HL-60 (cell line): Measurements from ENCODE around the gene LPIN1.

Source experiments
- DNase-seq, 2 experiments: peaks; one replicate each; pipeline ENCODE4 v3.0.0-alpha.2; 2010 to 2020; ENCODE audit warnings: low read depth in 1 of 2, low spot score in 1 of 2
- H3K27ac ChIP-seq: fragments of 250-450 bp; sonication (Bioruptor Pico); replicated peaks from 2 replicates; pipeline ENCODE4 v1.5.1; 2020; ENCODE audit warnings: mild to moderate bottlenecking, moderate library complexity
- H3K27me3 ChIP-seq: fragments of 250-450 bp; sonication (Bioruptor Pico); 2 replicates; pipeline ENCODE4 v1.5.1; 2021; ENCODE audit warnings: mild to moderate bottlenecking, moderate library complexity; ENCODE audit not compliant: insufficient read depth, poor library complexity, severe bottlenecking
- H3K4me3 ChIP-seq: replicated peaks from 2 replicates; pipeline ENCODE4 v1.5.1; 2011; ENCODE audit warnings: mild to moderate bottlenecking, control low read depth, low read length; ENCODE audit not compliant: insufficient read depth
- GABPA ChIP-seq: IDR thresholded peaks from 2 replicates; pipeline ENCODE4 v1.6.1; 2012; ENCODE audit warnings: low read depth
- POLR2AphosphoS5 ChIP-seq: IDR thresholded peaks from 2 replicates; pipeline ENCODE4 v1.6.1; 2012; ENCODE audit warnings: low read depth
- SPI1 ChIP-seq: IDR thresholded peaks from 2 replicates; pipeline ENCODE4 v1.6.1; 2012; ENCODE audit warnings: low read depth, mild to moderate bottlenecking, borderline replicate concordance
- TF ChIP-seq, protein P1 (sequence below): IDR thresholded peaks from one replicate; pipeline ENCODE4 v1.5.1; 2011; ENCODE audit warnings: low read length, control low read depth, inconsistent platforms; ENCODE audit not compliant: insufficient read depth
- TF ChIP-seq, protein P2 (sequence below): IDR thresholded peaks from 2 replicates; pipeline ENCODE4 v1.6.1; 2012; ENCODE audit warnings: low read depth; ENCODE audit not compliant: insufficient replicate concordance

LPIN1 gene

DNA sequence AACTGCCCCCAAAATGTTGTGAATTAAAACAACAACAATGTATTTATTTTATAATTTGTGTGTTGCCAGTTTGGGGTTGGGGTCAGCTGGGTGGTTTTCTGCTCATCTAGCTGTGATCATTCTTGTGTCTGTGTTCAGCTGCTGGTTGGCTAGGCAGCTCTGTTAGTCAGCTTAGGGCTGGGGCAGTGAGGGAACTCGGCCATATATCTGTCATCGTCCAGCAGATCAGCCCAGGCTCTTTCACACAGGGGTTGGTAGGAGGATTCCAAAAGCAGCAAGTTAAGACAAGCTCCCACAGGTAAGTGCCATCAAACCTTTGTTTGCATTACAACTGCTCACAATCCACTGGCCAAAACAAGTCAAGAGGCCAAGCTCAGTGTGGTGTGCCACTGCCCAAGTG is 121.5 kb downstream of the LPIN1 start:
- Histone ChIP-seq H3K27ac (no peak overlapping the region), H3K4me3 (no peak overlapping the region), H3K27me3 (no peaks in the 10 kb centered on the region)
- DNase-seq: no peak
- TF ChIP-seq SPI1 (no peak), POLR2AphosphoS5 (no peak), GABPA (no peak)
- TF ChIP-seq, protein P1, sequence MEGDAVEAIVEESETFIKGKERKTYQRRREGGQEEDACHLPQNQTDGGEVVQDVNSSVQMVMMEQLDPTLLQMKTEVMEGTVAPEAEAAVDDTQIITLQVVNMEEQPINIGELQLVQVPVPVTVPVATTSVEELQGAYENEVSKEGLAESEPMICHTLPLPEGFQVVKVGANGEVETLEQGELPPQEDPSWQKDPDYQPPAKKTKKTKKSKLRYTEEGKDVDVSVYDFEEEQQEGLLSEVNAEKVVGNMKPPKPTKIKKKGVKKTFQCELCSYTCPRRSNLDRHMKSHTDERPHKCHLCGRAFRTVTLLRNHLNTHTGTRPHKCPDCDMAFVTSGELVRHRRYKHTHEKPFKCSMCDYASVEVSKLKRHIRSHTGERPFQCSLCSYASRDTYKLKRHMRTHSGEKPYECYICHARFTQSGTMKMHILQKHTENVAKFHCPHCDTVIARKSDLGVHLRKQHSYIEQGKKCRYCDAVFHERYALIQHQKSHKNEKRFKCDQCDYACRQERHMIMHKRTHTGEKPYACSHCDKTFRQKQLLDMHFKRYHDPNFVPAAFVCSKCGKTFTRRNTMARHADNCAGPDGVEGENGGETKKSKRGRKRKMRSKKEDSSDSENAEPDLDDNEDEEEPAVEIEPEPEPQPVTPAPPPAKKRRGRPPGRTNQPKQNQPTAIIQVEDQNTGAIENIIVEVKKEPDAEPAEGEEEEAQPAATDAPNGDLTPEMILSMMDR: no peak
- TF ChIP-seq, protein P2, sequence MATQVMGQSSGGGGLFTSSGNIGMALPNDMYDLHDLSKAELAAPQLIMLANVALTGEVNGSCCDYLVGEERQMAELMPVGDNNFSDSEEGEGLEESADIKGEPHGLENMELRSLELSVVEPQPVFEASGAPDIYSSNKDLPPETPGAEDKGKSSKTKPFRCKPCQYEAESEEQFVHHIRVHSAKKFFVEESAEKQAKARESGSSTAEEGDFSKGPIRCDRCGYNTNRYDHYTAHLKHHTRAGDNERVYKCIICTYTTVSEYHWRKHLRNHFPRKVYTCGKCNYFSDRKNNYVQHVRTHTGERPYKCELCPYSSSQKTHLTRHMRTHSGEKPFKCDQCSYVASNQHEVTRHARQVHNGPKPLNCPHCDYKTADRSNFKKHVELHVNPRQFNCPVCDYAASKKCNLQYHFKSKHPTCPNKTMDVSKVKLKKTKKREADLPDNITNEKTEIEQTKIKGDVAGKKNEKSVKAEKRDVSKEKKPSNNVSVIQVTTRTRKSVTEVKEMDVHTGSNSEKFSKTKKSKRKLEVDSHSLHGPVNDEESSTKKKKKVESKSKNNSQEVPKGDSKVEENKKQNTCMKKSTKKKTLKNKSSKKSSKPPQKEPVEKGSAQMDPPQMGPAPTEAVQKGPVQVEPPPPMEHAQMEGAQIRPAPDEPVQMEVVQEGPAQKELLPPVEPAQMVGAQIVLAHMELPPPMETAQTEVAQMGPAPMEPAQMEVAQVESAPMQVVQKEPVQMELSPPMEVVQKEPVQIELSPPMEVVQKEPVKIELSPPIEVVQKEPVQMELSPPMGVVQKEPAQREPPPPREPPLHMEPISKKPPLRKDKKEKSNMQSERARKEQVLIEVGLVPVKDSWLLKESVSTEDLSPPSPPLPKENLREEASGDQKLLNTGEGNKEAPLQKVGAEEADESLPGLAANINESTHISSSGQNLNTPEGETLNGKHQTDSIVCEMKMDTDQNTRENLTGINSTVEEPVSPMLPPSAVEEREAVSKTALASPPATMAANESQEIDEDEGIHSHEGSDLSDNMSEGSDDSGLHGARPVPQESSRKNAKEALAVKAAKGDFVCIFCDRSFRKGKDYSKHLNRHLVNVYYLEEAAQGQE: no peak

DNA sequence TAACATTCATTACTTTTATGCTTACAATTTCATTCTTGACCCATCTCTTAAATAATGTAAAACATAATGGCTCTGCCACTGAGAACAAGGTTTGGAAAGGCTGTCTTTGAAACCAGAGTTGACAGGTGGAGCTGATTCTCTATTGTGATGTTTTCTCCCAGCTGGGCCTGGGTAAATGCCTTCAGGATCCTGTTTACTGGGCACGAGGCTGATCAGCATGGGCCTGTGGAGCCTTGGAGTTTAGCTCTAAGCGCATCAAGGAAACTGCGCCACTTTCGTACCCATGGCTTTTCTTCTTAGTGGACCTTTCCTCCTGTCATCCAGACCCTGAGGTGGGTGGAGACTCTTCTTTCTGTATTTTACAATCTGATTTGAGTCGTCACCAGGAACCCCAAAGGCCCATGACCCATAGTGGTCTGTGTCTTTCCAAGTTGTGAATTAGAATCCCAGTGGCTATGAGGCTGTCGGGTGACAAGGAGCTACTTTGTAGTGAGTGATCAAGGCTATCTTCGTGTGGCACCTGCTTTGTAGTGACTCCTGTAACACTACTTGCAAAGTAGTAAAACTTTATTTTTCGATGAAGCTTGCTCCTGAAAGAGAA is 123.1 kb downstream of the LPIN1 start:
- H3K27ac ChIP-seq: no peak overlapping the region
- DNase-seq: no peak
- no peaks in the 10 kb centered on the region for H3K27me3 ChIP-seq
- no peak overlapping the region for H3K4me3 ChIP-seq
- no peak for TF ChIP-seq POLR2AphosphoS5
- TF ChIP-seq SPI1: no peak
- TF ChIP-seq, protein P2: no peak
- TF ChIP-seq GABPA: no peak
- TF ChIP-seq, protein P1: no peak

DNA sequence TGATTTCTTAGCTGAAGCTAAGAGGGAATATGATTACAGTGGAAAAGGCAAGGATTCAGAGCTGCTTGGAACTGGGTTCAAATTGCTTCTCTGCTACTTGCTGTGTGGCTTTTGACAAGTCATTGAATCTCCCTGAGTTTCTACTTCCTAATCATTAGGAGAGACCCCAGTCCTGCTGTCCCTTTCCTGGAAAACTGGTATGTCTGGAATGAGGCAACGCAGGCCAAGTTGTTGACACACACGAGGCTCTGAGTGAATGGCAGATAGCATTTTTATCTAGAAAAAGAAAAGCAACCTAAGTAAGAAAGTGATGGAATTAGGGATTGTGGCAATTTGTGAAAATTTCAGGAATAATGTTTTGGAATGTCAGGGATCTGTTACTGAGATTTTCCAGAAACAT is 123.6 kb downstream of the LPIN1 start:
- DNase-seq: no peak

More for the DNA sequence above, 123.6 kb downstream of the LPIN1 start:
- TF ChIP-seq SPI1 (no peak), POLR2AphosphoS5 (no peak), GABPA (no peak)
- TF ChIP-seq, protein P1: no peak
- TF ChIP-seq, protein P2: no peak
- Histone ChIP-seq H3K27ac (no peak overlapping the region), H3K4me3 (no peak overlapping the region), H3K27me3 (no peaks in the 10 kb centered on the region)
